Stomach (tissue), 9 donors: ENCODE measurements around the gene ATP2B1. TPM values are rescaled to one million over a fixed set of nuclear protein-coding genes. Genes with fewer than 3 reads are reported as not detected.

Source experiments
- DNase-seq, 2 donors: peaks; one replicate each; pipeline versions ENCODE4 v3.0.0 to v3.0.0-alpha.2; 2013 to 2019
- H3K27ac ChIP-seq, 5 donors: fragments of 200-600 bp in 4 of 5; sonication (generic) in 4 of 5; one replicate each; pipeline ENCODE4 v1.5.1; 2013 to 2019; ENCODE audit warnings: mild to moderate bottlenecking in 1 of 5, moderate library complexity in 1 of 5
- H3K27me3 ChIP-seq, 3 donors: fragments of 200-600 bp; sonication (generic); one replicate each; pipeline ENCODE4 v1.5.1; 2017 to 2019; ENCODE audit warnings: mixed run types in 1 of 3
- H3K36me3 ChIP-seq, 4 donors: fragments of 200-600 bp; sonication (generic); 1 replicate in 3 of 4; 2 replicates in 1 of 4; pipeline ENCODE4 v1.5.1; 2016 to 2019
- H3K4me1 ChIP-seq, 4 donors: fragments of 200-600 bp; sonication (generic); one replicate each; pipeline ENCODE4 v1.5.1; 2016 to 2019
- H3K4me3 ChIP-seq, 4 donors: fragments of 200-600 bp; sonication (generic) in 3 of 4; one replicate each; pipeline ENCODE4 v1.5.1; 2016 to 2019; ENCODE audit warnings: mild to moderate bottlenecking in 1 of 4
- H3K9me3 ChIP-seq, 4 donors: fragments of 200-600 bp; sonication (generic); one replicate each; pipeline ENCODE4 v1.5.1; 2016 to 2019
- EP300 ChIP-seq: sonication (generic); formaldehyde crosslinking; IDR thresholded peaks from one replicate; pipeline ENCODE4 v1.6.1; 2017; ENCODE audit warnings: antibody characterized with exemption
- POLR2A ChIP-seq, 4 donors: fragments of 450-650 bp; IDR thresholded peaks; one replicate each; pipeline ENCODE4 v1.6.1; 2016; ENCODE audit warnings: antibody characterized with exemption in 4 of 4, control low read depth in 2 of 4, mild to moderate bottlenecking in 1 of 4, moderate library complexity in 1 of 4
- POLR2AphosphoS5 ChIP-seq, 3 donors: sonication (generic); formaldehyde crosslinking; IDR thresholded peaks; one replicate each; pipeline ENCODE4 v1.6.1; 2016; ENCODE audit warnings: antibody characterized with exemption in 3 of 3
- WGBS, 5 donors: extraction: QIAGEN DNeasy Blood & Tissue Kit in 3 of 5; methylation state at CpG; one replicate each; pipeline versions ENCODE4 v1.1.5 to v1.1.7; 2013 to 2018; 5-methylcytosine and 5-hydroxymethylcytosine counted together
- intact Hi-C: fragments of 100-400 bp; cut with DNase I; formaldehyde crosslinking; loops from one replicate; pipeline ENCODE4 v1.15.1; 2023; ENCODE audit warnings: low total_unique reads
- polyA plus RNA-seq, 3 donors: library from polyadenylated mRNA; stranded (reverse); fragments of 200-250 nt; gene quantifications; one replicate each; pipeline ENCODE4 v1.2.3, GENCODE V29; 2013
- total RNA-seq, 5 donors: library from RNA; depleted of rRNA; stranded (reverse); fragments of >200 nt; gene quantifications; one replicate each; pipeline versions ENCODE4 v1.1.0 to v1.2.3, GENCODE V29; 2014 to 2016
- TF ChIP-seq, protein P1 (sequence below), 7 experiments: fragments of 450-650 bp in 4 of 7; fragments of 200-600 bp in 3 of 7; sonication (generic) in 3 of 7; IDR thresholded peaks; one replicate each; pipeline ENCODE4 v1.5.1; 2016 to 2019; ENCODE audit warnings: antibody characterized with exemption in 7 of 7, control low read depth in 2 of 7, mild to moderate bottlenecking in 1 of 7
- donor health status: healthy with polysubstance abuse.
- donor health status: Bipolar disorder and iron deficiency.
- donor health status: healthy.

Gene ATP2B1
- total and polyA plus RNA-seq, 8 donors = 3.5 to 84.1 (median 18.6) TPM

DNA sequence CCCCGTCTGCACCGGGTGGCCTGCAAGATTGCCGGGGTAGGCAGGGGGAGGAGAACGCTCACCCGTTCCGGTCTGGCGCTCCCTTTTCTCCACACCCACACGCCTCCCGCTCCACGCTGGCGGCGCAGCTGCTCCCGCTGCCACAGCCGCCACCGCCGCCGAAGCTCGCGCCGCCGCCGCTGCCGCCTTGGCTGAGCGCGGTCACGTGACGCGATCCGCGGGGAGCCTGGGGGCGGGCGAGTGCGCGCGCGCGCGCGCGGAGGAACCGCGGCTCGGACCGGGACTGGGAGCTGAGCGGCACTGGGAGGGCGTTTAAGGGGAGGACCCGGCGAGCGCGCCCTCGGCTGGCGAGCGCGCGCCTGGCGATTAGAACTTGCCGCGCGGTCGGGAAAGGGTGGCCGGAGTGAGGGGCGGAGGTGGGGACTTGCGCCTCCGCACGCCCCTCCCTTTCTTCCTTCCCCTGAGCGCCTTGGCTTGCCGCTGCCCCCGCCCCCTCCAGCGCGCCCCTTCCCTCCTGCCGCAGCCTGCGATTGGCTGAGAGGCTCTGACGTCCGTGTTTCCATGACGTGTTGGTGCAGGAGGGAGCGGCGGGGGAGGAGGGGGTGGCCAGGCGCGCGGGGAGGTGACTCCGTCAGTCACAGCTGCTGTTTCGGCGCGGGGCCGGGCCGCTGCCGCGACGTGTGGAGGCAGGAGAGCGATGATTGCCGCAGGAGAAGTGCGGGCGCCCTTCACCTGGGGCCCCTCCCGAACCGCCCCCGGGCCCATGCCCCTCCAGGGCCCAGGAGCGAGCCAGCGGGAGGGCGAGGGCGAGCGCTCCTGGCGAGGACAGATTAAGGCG lies 738 bp upstream of the ATP2B1 start:
- peaks cover 0 to 3% (median 0%) of the 10 kb centered on the region in 4 donors for H3K9me3 ChIP-seq
- TF ChIP-seq EP300 (peak; percentile 90), POLR2AphosphoS5 (IDR thresholded peaks at IDR 0.05) (peak; percentile 94 to 99 (median 99)), POLR2A (IDR thresholded peaks at IDR 0.05) (peak in 2 of 4 donors; percentile 97 to 99)
- TF ChIP-seq, protein P1, sequence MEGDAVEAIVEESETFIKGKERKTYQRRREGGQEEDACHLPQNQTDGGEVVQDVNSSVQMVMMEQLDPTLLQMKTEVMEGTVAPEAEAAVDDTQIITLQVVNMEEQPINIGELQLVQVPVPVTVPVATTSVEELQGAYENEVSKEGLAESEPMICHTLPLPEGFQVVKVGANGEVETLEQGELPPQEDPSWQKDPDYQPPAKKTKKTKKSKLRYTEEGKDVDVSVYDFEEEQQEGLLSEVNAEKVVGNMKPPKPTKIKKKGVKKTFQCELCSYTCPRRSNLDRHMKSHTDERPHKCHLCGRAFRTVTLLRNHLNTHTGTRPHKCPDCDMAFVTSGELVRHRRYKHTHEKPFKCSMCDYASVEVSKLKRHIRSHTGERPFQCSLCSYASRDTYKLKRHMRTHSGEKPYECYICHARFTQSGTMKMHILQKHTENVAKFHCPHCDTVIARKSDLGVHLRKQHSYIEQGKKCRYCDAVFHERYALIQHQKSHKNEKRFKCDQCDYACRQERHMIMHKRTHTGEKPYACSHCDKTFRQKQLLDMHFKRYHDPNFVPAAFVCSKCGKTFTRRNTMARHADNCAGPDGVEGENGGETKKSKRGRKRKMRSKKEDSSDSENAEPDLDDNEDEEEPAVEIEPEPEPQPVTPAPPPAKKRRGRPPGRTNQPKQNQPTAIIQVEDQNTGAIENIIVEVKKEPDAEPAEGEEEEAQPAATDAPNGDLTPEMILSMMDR (IDR thresholded peaks at IDR 0.05) = peak in 1 of 7 experiments; percentile 22
- 0 to 1% (median 0%) methylated on average over 27 to 103 of the region's 103 CpGs for WGBS, 5 donors
- H3K27me3 ChIP-seq = no peaks in the 10 kb centered on the region
- DNase-seq = peak; percentile 100
- intact Hi-C loops = no loop called here
- no peaks in the 10 kb centered on the region for H3K36me3 ChIP-seq
- H3K27ac ChIP-seq = peak overlapping the region; percentile 95 to 100 (median 98)
- H3K4me3 ChIP-seq = peak overlapping the region; percentile 83 to 93 (median 90)
- H3K4me1 ChIP-seq = peaks cover 8 to 33% (median 19%) of the 10 kb centered on the region in 4 donors

DNA sequence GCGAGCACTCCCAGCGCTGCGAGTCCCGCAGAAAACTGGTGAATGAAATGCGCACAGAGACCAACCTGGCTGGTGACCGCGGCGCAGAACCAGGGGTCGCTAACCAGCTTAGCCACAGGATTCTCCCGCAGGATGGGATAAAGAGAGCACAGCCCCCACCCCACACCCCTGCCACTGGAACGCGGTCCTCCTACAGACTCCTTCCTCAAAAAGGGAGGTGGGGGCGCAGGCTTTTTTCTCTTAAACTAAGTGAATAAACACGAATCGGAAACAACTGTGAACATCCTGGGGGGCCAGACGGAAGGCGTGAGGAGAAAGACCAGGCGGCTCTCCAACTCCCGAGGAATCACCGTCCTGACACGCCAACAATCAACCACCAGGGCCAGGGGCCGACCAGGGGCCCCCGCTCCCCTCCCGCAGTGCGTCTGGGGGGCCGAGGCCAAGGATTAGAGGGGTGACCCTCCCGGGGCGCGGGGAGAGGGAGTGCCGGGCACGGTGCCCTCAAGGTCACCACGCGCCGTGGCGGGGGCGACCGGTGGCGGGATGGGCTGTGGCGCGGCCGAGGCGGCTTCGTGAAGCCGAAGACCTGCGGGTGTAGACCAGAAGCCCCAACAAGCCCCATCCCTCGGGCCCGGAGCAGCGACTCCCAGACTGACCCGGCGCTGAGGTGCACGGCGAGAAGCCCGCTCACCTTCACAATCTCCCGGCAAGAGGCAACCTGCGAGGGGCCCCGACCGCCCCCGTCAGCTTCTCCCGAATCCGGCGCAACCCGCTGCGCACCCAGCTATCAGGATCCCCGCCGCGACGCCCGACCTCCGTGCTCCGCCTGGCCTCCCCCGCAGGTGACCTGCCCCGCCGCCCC lies 704 bp downstream of the ATP2B1 start:
- no peaks in the 10 kb centered on the region for H3K9me3 ChIP-seq
- H3K27ac ChIP-seq = peak overlapping the region; percentile 95 to 100 (median 98)
- peaks cover 8 to 43% (median 21%) of the 10 kb centered on the region in 4 donors for H3K4me1 ChIP-seq
- TF ChIP-seq POLR2A (IDR thresholded peaks at IDR 0.05) (no peak), EP300 (no peak), POLR2AphosphoS5 (IDR thresholded peaks at IDR 0.05) (no peak)
- TF ChIP-seq, protein P1 (IDR thresholded peaks at IDR 0.05) = no peak
- H3K27me3 ChIP-seq = no peaks in the 10 kb centered on the region
- WGBS, 5 donors = 0 to 1% (median 1%) methylated on average over 36 to 73 of the region's 73 CpGs
- no peaks in the 10 kb centered on the region for H3K36me3 ChIP-seq
- intact Hi-C loops = no loop called here
- H3K4me3 ChIP-seq = peak overlapping the region; percentile 83 to 93 (median 90)
- peak; percentile 36 to 74 for DNase-seq

DNA sequence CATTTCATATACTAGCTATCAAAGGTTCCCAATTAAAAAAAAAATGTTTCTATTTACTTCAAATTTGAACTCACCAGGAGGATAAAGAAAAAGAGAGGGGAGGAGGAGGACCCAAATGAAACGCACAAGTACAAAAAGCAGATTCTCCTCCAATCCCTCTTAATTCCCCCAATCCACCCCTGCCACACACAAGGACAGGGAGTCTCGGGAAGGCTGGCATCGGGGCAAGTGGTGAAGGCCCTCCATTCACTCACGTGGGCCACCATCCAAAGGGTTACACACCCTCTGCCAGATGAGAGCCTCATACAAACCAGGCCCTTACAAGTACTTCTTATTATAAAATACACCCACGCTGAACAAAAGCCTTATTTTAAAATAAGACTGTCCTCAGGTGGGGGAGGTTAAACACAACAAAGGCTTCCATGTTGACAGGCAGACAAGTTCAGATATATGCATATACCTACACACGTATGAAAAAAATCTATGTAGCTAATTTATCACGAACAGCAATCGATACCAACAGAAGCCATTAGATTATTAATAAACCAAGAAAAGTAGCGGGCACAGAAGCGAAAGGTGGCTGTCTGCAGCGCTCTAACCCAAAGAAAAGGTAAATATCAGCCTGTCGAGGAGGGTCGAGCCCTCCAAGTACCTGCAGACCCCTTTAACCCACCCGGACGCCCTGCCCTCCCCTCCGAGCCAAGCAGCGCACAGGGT lies 1.5 kb downstream of the ATP2B1 start:
- no peaks in the 10 kb centered on the region for H3K9me3 ChIP-seq
- H3K4me3 ChIP-seq = peak overlapping the region; percentile 83 to 93 (median 90)
- peak overlapping the region in 4 of 5 donors; percentile 95 to 100 (median 98) for H3K27ac ChIP-seq
- H3K36me3 ChIP-seq = no peaks in the 10 kb centered on the region
- DNase-seq = peak in 1 of 2 donors; percentile 58
- 10 to 19% (median 14%) methylated on average over 16 to 17 of the region's 17 CpGs for whole genome bisulfite sequencing, 5 donors
- intact Hi-C loops = no loop called here
- H3K4me1 ChIP-seq = peaks cover 8 to 49% (median 28%) of the 10 kb centered on the region in 4 donors
- no peaks in the 10 kb centered on the region for H3K27me3 ChIP-seq
- TF ChIP-seq EP300 = no peak
- TF ChIP-seq POLR2AphosphoS5 (IDR thresholded peaks at IDR 0.05) = no peak
- TF ChIP-seq, protein P1 (IDR thresholded peaks at IDR 0.05) = no peak
- TF ChIP-seq POLR2A (IDR thresholded peaks at IDR 0.05) = no peak

DNA sequence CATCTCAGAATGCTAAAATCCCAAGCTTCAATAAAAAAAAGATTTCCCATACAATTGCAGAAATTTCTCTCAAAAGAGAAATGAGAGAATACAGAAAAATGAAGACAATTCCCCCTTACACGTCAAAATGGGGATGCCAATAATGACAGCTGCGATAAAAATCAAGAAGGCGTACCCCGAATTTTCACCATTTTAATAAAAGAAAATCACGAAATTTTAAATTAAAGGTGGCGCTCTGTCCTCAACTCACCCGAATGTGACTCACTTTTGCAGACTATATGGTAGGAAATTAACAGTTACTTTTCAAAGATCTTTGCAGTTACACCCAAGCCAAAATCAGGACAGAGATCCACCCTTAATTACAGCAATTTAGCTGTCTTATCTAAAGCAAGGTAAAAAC lies 2.1 kb downstream of the ATP2B1 start:
- Histone ChIP-seq H3K27me3 (no peaks in the 10 kb centered on the region), H3K27ac (no peak overlapping the region), H3K9me3 (no peaks in the 10 kb centered on the region), H3K4me1 (peaks cover 8 to 49% (median 31%) of the 10 kb centered on the region in 4 donors), H3K4me3 (peak overlapping the region in 3 of 4 donors; percentile 83 to 91 (median 89)), H3K36me3 (no peaks in the 10 kb centered on the region)
- DNase-seq = no peak
- intact Hi-C loops = no loop called here
- TF ChIP-seq, protein P1 (IDR thresholded peaks at IDR 0.05) = no peak
- TF ChIP-seq POLR2A (IDR thresholded peaks at IDR 0.05) = no peak
- TF ChIP-seq EP300 = no peak
- no peak for TF ChIP-seq POLR2AphosphoS5 (IDR thresholded peaks at IDR 0.05)
- 86 to 92% (median 88%) methylated on average over 7 of the region's 7 CpGs for WGBS, 5 donors
